HepG2 (cell line): Measurements from ENCODE around the gene KCTD19. TPM values are rescaled to one million over a fixed set of nuclear protein-coding genes. Genes with fewer than 3 reads are reported as not detected.
A peak's percentile ranks its signal among the peaks of the same experiment; 100 is the strongest.

ENCODE experiments used
- ATF7 ChIP-seq, 2 experiments: fragments of 450-650 bp in 1 of 2; sonication (generic) in 1 of 2; formaldehyde crosslinking in 1 of 2; IDR thresholded peaks; 2 replicates each; pipeline versions ENCODE4 v1.4.0 to v1.6.1; 2016 to 2020; ENCODE audit warnings: antibody characterized with exemption in 1 of 2, mild to moderate bottlenecking in 1 of 2, missing genetic modification reagents in 1 of 2
- CENPT ChIP-seq: sonication (generic); formaldehyde crosslinking; IDR thresholded peaks from 2 replicates; pipeline ENCODE4 v1.8.0; 2022; ENCODE audit warnings: low read depth, mild to moderate bottlenecking, moderate library complexity, missing genetic modification reagents
- FOXM1 ChIP-seq: sonication (generic); formaldehyde crosslinking; IDR thresholded peaks from 2 replicates; pipeline ENCODE4 v1.5.0; 2020; ENCODE audit warnings: missing genetic modification reagents
- GPBP1L1 ChIP-seq: sonication (generic); formaldehyde crosslinking; IDR thresholded peaks from 2 replicates; pipeline ENCODE4 v1.5.0; 2020; ENCODE audit warnings: mild to moderate bottlenecking, missing genetic modification reagents
- GPN1 ChIP-seq: sonication (generic); formaldehyde crosslinking; IDR thresholded peaks from 2 replicates; pipeline ENCODE4 v1.5.1; 2020; ENCODE audit warnings: missing genetic modification reagents, borderline replicate concordance
- GRHL1 ChIP-seq: sonication (generic); formaldehyde crosslinking; conservative IDR thresholded peaks from 2 replicates; pipeline ENCODE4 v1.8.0; 2022; ENCODE audit warnings: missing genetic modification reagents
- KAT7 ChIP-seq: IDR thresholded peaks from 2 replicates; pipeline ENCODE4 v1.6.1; 2018; ENCODE audit warnings: borderline replicate concordance, missing compliant biosample characterization
- KDM5B ChIP-seq: sonication (generic); formaldehyde crosslinking; IDR thresholded peaks from 2 replicates; pipeline ENCODE4 v1.4.0; 2020; ENCODE audit warnings: missing genetic modification reagents, mild to moderate bottlenecking, borderline replicate concordance
- KDM6A ChIP-seq: IDR thresholded peaks from 2 replicates; pipeline ENCODE4 v1.6.1; 2016; ENCODE audit warnings: low read depth
- KLF13 ChIP-seq: sonication (generic); formaldehyde crosslinking; IDR thresholded peaks from 2 replicates; pipeline ENCODE4 v1.4.0; 2020; ENCODE audit warnings: mild to moderate bottlenecking, missing genetic modification reagents
- NR2F2 ChIP-seq: IDR thresholded peaks from 2 replicates; pipeline ENCODE4 v1.6.1; 2012; ENCODE audit warnings: low read depth, inconsistent platforms, borderline replicate concordance
- PAWR ChIP-seq: sonication (generic); formaldehyde crosslinking; IDR thresholded peaks from 2 replicates; pipeline ENCODE4 v1.4.0; 2020; ENCODE audit warnings: missing genetic modification reagents, mild to moderate bottlenecking, borderline replicate concordance
- SIX1 ChIP-seq: sonication (generic); formaldehyde crosslinking; IDR thresholded peaks from 2 replicates; pipeline ENCODE4 v1.4.0; 2020; ENCODE audit warnings: missing genetic modification reagents, borderline replicate concordance
- SKIL ChIP-seq: sonication (generic); formaldehyde crosslinking; IDR thresholded peaks from 2 replicates; pipeline ENCODE4 v1.8.0; 2022; ENCODE audit warnings: missing genetic modification reagents, mild to moderate bottlenecking, moderate library complexity, borderline replicate concordance
- SMAD9 ChIP-seq: sonication (generic); formaldehyde crosslinking; IDR thresholded peaks from 2 replicates; pipeline ENCODE4 v1.5.1; 2020; ENCODE audit warnings: mild to moderate bottlenecking, missing genetic modification reagents
- ZBTB10 ChIP-seq: sonication (generic); formaldehyde crosslinking; IDR thresholded peaks from 2 replicates; pipeline ENCODE4 v1.4.0; 2020; ENCODE audit warnings: missing genetic modification reagents, borderline replicate concordance
- ZBTB21 ChIP-seq: sonication (generic); formaldehyde crosslinking; IDR thresholded peaks from 2 replicates; pipeline ENCODE4 v1.4.0; 2020; ENCODE audit warnings: missing genetic modification reagents
- ZNF274 ChIP-seq: sonication (generic); formaldehyde crosslinking; IDR thresholded peaks from 2 replicates; pipeline ENCODE4 v1.5.1; 2020; ENCODE audit warnings: mild to moderate bottlenecking, missing genetic modification reagents
- ZNF432 ChIP-seq: sonication (generic); formaldehyde crosslinking; IDR thresholded peaks from 2 replicates; pipeline ENCODE4 v1.5.0; 2020; ENCODE audit warnings: missing genetic modification reagents, mild to moderate bottlenecking, borderline replicate concordance
- ZNF460 ChIP-seq: sonication (generic); formaldehyde crosslinking; IDR thresholded peaks from 2 replicates; pipeline ENCODE4 v1.5.1; 2020; ENCODE audit warnings: missing genetic modification reagents, mild to moderate bottlenecking, borderline replicate concordance
- ZNF740 ChIP-seq: sonication (generic); formaldehyde crosslinking; IDR thresholded peaks from 2 replicates; pipeline ENCODE4 v1.4.0; 2020; ENCODE audit warnings: missing genetic modification reagents
- polyA plus RNA-seq, 8 experiments: library from polyadenylated mRNA; depleted of rRNA in 3 of 8; stranded (reverse) in 7 of 8; unstranded in 1 of 8; fragments of >200 nt; fragmentation: Illumina TruSeq in 4 of 8; extraction: Trizol in 4 of 8; gene quantifications; 2 replicates each; pipeline versions ENCODE4 v1.2.1 to v1.2.3, GENCODE V29; 2011 to 2016; ENCODE audit warnings: low read depth in 4 of 8, missing spikeins in 1 of 8, mixed read lengths in 1 of 8; ENCODE audit not compliant: insufficient read depth in 1 of 8
- total RNA-seq, 5 experiments: library from RNA; depleted of rRNA; stranded (reverse); fragments of >200 nt; fragmentation: Illumina TruSeq; extraction: Trizol; gene quantifications; 2 replicates each; pipeline ENCODE4 v1.2.3, GENCODE V29; 2016; ENCODE audit warnings: low read depth in 1 of 5

KCTD19 gene
- total and polyA plus RNA-seq, 2 of the 13 experiments (the other 11 are each of a cell fraction or from before 2014, with no cell fraction given): not detected

- TF ChIP-seq NR2F2 (no peak), KAT7 (CRISPR knock-in tag) (no peak), FOXM1 (CRISPR knock-in tag) (no peak), ZNF740 (CRISPR knock-in tag) (no peak), SKIL (CRISPR knock-in tag) (0 out of 2 replicates have a peak, but pooled peaks have one; percentile 42), KDM5B (peak; percentile 80; the same call in 1 of the 2 replicates), SIX1 (no peak), ATF7 (IDR thresholded peaks at IDR 0.05) (no peak), ATF7 (CRISPR knock-in tag; IDR thresholded peaks at IDR 0.05) (no peak), ZNF460 (no peak), CENPT (CRISPR knock-in tag) (peak; percentile 64; the same call in 1 of the 2 replicates), ZNF432 (CRISPR knock-in tag) (peak; percentile 74; the same call in 1 of the 2 replicates), PAWR (CRISPR knock-in tag) (no peak), ZNF274 (CRISPR knock-in tag) (peak; percentile 88; the same call in 1 of the 2 replicates), GRHL1 (CRISPR knock-in tag) (no peak), KLF13 (CRISPR knock-in tag) (no peak), KDM6A (CRISPR knock-in tag) (0 out of 2 replicates have a peak, but pooled peaks have one; percentile 25), GPN1 (CRISPR knock-in tag) (no peak), SMAD9 (CRISPR knock-in tag) (no peak), ZBTB10 (no peak), ZBTB21 (CRISPR knock-in tag) (no peak), GPBP1L1 (CRISPR knock-in tag) (no peak)
Observed at GRCh38 chr16:67279296-67280089, 47.0 kb downstream of the KCTD19 start, which contains the start of gene PLEKHG4 (continued).
